GM10266 (cell line): ENCODE results near the gene ITPR1.

Source experiments
- DNase-seq: peaks from one replicate; pipeline ENCODE4 v3.0.0; 2012; ENCODE audit errors: extremely low spot score
- TF ChIP-seq, protein P1 (sequence below): IDR thresholded peaks from 2 replicates; pipeline ENCODE4 v1.5.1; 2012; ENCODE audit warnings: mild to moderate bottlenecking, low read depth; ENCODE audit not compliant: control insufficient read depth, insufficient read depth; ENCODE audit errors: missing control alignments

Gene ITPR1

DNA sequence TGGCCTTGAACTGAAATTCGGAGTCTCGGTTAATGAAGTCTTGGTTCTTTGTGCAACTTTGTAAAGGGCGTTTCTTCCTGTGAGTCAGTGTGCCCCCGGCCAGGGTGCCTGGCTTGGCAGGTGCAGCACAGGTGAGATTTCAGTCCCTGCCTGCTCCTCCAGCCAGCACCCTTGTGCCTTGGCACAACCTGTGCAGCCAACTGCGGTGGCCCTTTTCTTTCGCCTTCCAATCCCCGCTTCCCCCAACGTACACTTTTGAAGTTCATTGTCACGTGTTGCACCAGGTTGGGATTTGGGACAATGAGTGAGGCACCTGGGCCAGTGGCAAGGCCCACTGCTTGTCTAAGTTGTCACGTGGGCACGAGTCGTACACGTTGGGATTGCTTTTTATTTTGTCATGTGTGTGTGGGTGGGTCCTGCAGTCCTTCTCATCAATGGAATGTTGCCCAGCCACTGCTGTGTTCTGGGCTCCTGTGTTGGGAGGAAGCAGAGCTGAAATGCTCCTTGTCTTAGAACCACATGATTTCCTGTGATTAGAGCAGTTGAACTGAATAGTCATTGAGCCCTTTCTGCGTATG is 243.2 kb downstream of the ITPR1 start:
- TF ChIP-seq, protein P1, sequence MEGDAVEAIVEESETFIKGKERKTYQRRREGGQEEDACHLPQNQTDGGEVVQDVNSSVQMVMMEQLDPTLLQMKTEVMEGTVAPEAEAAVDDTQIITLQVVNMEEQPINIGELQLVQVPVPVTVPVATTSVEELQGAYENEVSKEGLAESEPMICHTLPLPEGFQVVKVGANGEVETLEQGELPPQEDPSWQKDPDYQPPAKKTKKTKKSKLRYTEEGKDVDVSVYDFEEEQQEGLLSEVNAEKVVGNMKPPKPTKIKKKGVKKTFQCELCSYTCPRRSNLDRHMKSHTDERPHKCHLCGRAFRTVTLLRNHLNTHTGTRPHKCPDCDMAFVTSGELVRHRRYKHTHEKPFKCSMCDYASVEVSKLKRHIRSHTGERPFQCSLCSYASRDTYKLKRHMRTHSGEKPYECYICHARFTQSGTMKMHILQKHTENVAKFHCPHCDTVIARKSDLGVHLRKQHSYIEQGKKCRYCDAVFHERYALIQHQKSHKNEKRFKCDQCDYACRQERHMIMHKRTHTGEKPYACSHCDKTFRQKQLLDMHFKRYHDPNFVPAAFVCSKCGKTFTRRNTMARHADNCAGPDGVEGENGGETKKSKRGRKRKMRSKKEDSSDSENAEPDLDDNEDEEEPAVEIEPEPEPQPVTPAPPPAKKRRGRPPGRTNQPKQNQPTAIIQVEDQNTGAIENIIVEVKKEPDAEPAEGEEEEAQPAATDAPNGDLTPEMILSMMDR: no peak
- no peak for DNase-seq

- DNase-seq: no peak
Observed at GRCh38 chr3:4738737-4739274, 245.7 kb downstream of the ITPR1 start.

GRCh38 chr3:4739289-4740236 is 246.4 kb downstream of the ITPR1 start:
- DNase-seq: no peak
- TF ChIP-seq, protein P1: no peak

More at GRCh38 chr3:4738737-4739274, 245.7 kb downstream of the ITPR1 start:
- TF ChIP-seq, protein P1: no peak

GRCh38 chr3:4740397-4741105 is 247.4 kb downstream of the ITPR1 start:
- TF ChIP-seq, protein P1: no peak
- no peak for DNase-seq

GRCh38 chr3:4741106-4741403 is 247.9 kb downstream of the ITPR1 start:
- no peak for DNase-seq
- TF ChIP-seq, protein P1: no peak

DNA sequence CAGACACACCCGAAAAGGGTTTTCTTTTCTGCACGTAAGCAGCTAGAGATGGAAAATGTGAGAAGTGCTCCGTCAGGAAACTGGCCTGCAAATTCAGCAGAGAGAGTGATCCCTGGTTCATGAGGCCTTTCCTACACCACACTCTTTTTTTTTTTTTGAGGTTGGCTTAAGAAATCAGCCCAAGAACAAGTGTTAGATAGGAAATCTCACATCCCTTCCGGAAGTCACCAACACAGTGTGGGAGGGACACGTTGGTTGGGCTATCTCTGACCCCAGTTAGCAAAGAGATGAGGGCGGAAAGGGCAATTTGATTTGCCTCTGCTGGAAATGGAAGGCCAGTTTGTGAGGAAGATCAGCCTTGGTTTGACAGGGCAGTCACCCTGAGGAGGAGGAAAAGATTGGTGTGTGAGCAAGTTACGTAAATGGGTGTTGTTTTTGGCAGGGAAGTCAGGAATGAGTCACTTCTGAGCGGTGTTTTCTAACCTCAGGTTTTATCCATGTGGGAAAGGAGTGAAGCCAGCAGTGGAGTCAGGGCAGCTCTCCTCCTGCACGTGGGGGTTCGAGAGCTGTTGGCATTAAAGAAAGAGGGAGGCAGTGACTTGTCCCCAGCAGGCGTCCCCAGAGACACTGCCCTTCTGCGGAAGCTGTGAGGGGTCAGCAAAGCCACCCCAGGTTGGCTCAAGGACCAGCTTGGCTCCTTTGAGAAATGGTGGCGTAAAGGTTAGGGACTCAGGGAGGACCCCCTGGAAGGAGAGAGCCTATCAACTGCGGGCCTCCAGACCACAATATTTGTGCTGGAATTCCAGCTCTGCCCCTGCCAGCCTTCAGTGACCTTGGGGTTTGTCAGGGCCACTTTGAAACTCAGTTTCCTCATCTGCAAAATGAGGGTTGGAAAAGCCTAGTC is 248.5 kb downstream of the ITPR1 start:
- TF ChIP-seq, protein P1: no peak
- no peak for DNase-seq
